SK-N-SH treated with all-trans-retinoic acid at 6 μM for 48 hours (cell line): ENCODE results near the gene ACSL1.

Source experiments
- ARNTL ChIP-seq: fragments of 450-650 bp; formaldehyde crosslinking; IDR thresholded peaks from 2 replicates; pipeline ENCODE4 v1.5.0; 2020; ENCODE audit warnings: low read depth, mild to moderate bottlenecking, moderate library complexity, borderline replicate concordance
- ISL1 ChIP-seq: fragments of 250-450 bp; sonication (Bioruptor Pico); IDR thresholded peaks from 2 replicates; pipeline ENCODE4 v2.1.2; 2022; ENCODE audit warnings: mild to moderate bottlenecking, moderate library complexity
- OSR1 ChIP-seq: fragments of 250-450 bp; sonication (Bioruptor Pico); IDR thresholded peaks from 2 replicates; pipeline ENCODE4 v1.8.0; 2022; ENCODE audit warnings: moderate library complexity, mild to moderate bottlenecking, inconsistent platforms
- PPARA ChIP-seq: fragments of 250-450 bp; sonication (Bioruptor Pico); IDR thresholded peaks from 2 replicates; pipeline ENCODE4 v1.5.0; 2020; ENCODE audit warnings: mild to moderate bottlenecking, borderline replicate concordance
- RARB ChIP-seq: fragments of 250-450 bp; sonication (Bioruptor Pico); IDR thresholded peaks from 2 replicates; pipeline ENCODE4 v1.8.0; 2021; ENCODE audit warnings: mild to moderate bottlenecking, moderate library complexity
- SNAI2 ChIP-seq: fragments of 250-450 bp; sonication (Bioruptor Pico); IDR thresholded peaks from 2 replicates; pipeline ENCODE4 v1.5.0; 2020; ENCODE audit warnings: mild to moderate bottlenecking, moderate library complexity
- TCF4 ChIP-seq: fragments of 250-450 bp; sonication (Bioruptor Pico); IDR thresholded peaks from 2 replicates; pipeline ENCODE4 v1.8.0; 2021; ENCODE audit warnings: mild to moderate bottlenecking, moderate library complexity, borderline replicate concordance
- ZC3H10 ChIP-seq: fragments of 250-450 bp; sonication (Bioruptor Pico); IDR thresholded peaks from 2 replicates; pipeline ENCODE4 v1.5.1; 2021; ENCODE audit warnings: mild to moderate bottlenecking, moderate library complexity
- ZFP3 ChIP-seq: fragments of 250-450 bp; sonication (Bioruptor Pico); IDR thresholded peaks from 2 replicates; pipeline ENCODE4 v1.5.0; 2020; ENCODE audit warnings: mild to moderate bottlenecking, moderate library complexity
- ZNF70 ChIP-seq: fragments of 450-650 bp; formaldehyde crosslinking; IDR thresholded peaks from 2 replicates; pipeline ENCODE4 v1.5.0; 2020; ENCODE audit warnings: mild to moderate bottlenecking, moderate library complexity
- TF ChIP-seq, protein P1 (sequence below): fragments of 250-450 bp; sonication (Bioruptor Pico); IDR thresholded peaks from 2 replicates; pipeline ENCODE4 v1.5.1; 2020; ENCODE audit warnings: low read depth, mild to moderate bottlenecking, moderate library complexity
- TF ChIP-seq, protein P2 (sequence below): fragments of 250-450 bp; sonication (Bioruptor Pico); IDR thresholded peaks from 2 replicates; pipeline ENCODE4 v1.8.0; 2021; ENCODE audit warnings: low read depth, mild to moderate bottlenecking, moderate library complexity, borderline replicate concordance
- TF ChIP-seq, protein P3 (sequence below): fragments of 250-450 bp; sonication (Bioruptor Pico); IDR thresholded peaks from 2 replicates; pipeline ENCODE4 v1.5.1; 2021; ENCODE audit warnings: mild to moderate bottlenecking, moderate library complexity

DNA sequence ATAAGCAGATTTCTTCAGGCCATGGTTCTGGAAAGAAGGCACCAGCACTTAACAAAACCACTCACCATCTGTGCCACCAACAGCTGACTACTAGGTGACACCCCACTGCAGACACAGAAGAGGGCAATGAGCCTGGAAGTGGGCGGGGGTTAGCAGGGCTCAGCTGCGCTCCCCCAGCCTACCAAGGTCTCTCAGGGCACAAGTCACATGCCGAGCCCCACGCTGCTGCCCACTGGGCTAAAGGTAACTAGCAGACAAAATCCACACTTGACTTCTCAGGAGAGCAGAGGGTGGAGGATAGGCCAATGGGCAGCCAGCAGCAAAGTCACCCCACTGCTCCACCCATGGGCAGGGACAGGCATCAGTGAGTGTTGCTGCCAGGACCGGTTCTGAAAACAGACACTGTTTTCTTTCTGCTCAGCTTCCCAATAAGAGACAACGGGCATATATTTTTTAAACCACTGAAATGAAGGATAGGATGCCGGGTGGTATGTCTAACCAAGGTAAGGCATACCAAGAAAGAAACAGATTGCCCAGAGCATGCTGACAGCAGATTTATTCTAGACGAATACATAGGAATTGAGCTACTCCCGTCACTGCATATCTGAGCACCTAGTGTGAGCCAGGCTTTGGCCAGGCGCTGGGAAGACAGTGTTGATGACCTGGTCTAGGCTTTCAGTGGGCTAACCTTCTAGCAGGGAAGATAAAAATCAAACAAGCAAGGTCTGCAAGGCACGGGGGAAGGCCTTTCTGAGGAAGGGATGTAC, 20.1 kb downstream of the ACSL1 start:
- TF ChIP-seq ISL1 (CRISPR knock-in tag) (no peak), TCF4 (no peak), ZFP3 (CRISPR knock-in tag) (no peak), OSR1 (CRISPR knock-in tag) (no peak), SNAI2 (CRISPR knock-in tag) (no peak), RARB (CRISPR knock-in tag) (no peak), PPARA (no peak), ZNF70 (CRISPR knock-in tag) (no peak), ZC3H10 (no peak), ARNTL (CRISPR knock-in tag) (no peak)
- TF ChIP-seq, protein P1, sequence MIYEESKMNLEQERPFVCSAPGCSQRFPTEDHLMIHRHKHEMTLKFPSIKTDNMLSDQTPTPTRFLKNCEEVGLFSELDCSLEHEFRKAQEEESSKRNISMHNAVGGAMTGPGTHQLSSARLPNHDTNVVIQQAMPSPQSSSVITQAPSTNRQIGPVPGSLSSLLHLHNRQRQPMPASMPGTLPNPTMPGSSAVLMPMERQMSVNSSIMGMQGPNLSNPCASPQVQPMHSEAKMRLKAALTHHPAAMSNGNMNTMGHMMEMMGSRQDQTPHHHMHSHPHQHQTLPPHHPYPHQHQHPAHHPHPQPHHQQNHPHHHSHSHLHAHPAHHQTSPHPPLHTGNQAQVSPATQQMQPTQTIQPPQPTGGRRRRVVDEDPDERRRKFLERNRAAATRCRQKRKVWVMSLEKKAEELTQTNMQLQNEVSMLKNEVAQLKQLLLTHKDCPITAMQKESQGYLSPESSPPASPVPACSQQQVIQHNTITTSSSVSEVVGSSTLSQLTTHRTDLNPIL (CRISPR knock-in tag) = no peak
- TF ChIP-seq, protein P2, sequence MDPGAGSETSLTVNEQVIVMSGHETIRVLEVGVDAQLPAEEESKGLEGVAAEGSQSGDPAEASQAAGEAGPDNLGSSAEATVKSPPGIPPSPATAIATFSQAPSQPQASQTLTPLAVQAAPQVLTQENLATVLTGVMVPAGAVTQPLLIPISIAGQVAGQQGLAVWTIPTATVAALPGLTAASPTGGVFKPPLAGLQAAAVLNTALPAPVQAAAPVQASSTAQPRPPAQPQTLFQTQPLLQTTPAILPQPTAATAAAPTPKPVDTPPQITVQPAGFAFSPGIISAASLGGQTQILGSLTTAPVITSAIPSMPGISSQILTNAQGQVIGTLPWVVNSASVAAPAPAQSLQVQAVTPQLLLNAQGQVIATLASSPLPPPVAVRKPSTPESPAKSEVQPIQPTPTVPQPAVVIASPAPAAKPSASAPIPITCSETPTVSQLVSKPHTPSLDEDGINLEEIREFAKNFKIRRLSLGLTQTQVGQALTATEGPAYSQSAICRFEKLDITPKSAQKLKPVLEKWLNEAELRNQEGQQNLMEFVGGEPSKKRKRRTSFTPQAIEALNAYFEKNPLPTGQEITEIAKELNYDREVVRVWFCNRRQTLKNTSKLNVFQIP (CRISPR knock-in tag) = no peak
- TF ChIP-seq, protein P3, sequence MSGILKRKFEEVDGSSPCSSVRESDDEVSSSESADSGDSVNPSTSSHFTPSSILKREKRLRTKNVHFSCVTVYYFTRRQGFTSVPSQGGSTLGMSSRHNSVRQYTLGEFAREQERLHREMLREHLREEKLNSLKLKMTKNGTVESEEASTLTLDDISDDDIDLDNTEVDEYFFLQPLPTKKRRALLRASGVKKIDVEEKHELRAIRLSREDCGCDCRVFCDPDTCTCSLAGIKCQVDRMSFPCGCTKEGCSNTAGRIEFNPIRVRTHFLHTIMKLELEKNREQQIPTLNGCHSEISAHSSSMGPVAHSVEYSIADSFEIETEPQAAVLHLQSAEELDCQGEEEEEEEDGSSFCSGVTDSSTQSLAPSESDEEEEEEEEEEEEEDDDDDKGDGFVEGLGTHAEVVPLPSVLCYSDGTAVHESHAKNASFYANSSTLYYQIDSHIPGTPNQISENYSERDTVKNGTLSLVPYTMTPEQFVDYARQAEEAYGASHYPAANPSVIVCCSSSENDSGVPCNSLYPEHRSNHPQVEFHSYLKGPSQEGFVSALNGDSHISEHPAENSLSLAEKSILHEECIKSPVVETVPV (CRISPR knock-in tag) = no peak
